ENCODE measurements around the gene SLC25A14.

- TF ChIP-seq POLR2AphosphoS5 (IDR thresholded peaks at IDR 0.05; ENCODE audit: low read depth, low read length) (no peak), TAF1 (IDR thresholded peaks at IDR 0.05; ENCODE audit: low read depth, low read length) (no peak), POLR2A (IDR thresholded peaks at IDR 0.05; ENCODE audit: low read depth, low read length) (no peak), SPI1 (IDR thresholded peaks at IDR 0.05; ENCODE audit: low read depth, low read length) (no peak)
Observed at GRCh38 chrX:130419263-130419662, 79.5 kb downstream of the SLC25A14 start.
